HG02840 (cell line): ENCODE measurements around the gene RPS8.
"Not testable (repeated sequence)": the region's sequence is repeated elsewhere in the genome, so short reads cannot be mapped to it uniquely, and the experiment has no call there.

Source experiments
- ATAC-seq: cut with Tn5 transposase; IDR thresholded peaks from one replicate; pipeline ENCODE4 v1.9.1; 2021; ENCODE audit warnings: mild to moderate bottlenecking, moderate library complexity, moderate number of reproducible peaks; ENCODE audit not compliant: unreplicated experiment, low FRiP score

RPS8 gene

DNA sequence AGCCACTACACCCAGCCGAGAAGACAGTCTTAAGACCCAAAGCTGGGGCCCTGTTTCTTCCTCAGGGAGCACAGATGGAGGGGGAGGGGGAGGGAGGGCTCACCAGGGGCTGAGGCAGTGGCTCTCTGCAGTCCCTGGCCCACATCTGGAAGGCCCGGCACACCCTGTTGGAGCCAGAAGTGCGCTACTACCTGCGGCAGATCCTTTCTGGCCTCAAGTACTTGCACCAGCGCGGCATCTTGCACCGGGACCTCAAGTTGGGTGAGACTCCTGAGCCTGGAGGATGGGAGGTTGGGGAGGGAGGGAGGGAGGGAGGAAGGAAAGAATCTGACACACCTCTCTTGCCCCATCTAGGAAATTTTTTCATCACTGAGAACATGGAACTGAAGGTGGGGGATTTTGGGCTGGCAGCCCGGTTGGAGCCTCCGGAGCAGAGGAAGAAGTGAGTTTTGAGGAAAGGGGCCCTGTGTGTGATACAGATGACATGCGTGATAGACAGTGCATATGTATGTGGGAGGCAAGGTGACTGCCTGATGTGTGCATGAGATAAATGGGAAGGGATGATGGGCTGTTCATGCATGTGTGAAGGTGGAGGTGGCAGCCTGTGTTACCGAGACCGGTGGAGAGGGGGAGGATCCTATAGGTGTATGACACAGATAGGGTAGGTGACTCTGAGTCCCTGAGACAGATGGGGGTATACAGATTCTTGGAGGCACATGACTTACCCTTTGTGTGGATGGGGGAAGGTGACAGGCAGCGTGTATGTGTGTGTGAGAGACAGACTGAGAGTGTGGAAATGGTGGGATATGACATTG is 26.4 kb downstream of the RPS8 start:
- no peak for ATAC-seq

DNA sequence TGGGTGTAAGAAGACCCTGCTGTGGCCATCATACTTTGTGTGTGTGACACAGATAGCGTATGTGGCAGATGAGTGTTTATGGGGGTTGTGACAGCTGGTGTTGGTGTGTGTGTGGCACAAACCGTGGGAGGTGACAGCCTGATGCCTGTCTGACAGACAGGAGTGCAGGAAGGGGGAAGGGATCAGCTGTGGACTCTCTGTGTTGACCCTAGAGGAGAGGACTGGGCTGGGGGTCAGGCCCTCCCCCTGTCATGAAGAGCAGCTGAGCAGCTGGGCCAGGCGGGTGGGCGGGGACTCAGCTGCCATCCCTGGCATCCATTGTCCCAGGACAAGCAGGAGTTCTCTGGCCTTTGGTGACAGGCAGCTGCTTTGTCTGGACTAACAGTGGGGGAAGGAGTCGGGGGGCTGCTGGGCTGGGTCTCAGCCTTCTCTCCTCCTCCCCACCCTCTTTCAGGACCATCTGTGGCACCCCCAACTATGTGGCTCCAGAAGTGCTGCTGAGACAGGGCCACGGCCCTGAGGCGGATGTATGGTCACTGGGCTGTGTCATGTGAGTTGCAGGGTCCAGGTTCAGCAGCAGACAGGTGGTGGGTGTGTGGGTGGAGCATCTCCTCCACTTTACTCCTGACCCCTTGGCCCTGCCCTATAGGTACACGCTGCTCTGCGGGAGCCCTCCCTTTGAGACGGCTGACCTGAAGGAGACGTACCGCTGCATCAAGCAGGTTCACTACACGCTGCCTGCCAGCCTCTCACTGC is 27.1 kb downstream of the RPS8 start:
- ATAC-seq, result no peak

DNA sequence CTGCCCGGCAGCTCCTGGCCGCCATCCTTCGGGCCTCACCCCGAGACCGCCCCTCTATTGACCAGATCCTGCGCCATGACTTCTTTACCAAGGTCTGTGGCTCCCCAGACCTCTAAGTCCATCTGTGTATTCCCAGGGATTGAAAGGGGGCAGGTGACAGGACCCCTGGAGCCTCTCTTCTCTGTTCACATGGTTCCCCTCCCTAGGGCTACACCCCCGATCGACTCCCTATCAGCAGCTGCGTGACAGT is 27.6 kb downstream of the RPS8 start:
- no peak for ATAC-seq

DNA sequence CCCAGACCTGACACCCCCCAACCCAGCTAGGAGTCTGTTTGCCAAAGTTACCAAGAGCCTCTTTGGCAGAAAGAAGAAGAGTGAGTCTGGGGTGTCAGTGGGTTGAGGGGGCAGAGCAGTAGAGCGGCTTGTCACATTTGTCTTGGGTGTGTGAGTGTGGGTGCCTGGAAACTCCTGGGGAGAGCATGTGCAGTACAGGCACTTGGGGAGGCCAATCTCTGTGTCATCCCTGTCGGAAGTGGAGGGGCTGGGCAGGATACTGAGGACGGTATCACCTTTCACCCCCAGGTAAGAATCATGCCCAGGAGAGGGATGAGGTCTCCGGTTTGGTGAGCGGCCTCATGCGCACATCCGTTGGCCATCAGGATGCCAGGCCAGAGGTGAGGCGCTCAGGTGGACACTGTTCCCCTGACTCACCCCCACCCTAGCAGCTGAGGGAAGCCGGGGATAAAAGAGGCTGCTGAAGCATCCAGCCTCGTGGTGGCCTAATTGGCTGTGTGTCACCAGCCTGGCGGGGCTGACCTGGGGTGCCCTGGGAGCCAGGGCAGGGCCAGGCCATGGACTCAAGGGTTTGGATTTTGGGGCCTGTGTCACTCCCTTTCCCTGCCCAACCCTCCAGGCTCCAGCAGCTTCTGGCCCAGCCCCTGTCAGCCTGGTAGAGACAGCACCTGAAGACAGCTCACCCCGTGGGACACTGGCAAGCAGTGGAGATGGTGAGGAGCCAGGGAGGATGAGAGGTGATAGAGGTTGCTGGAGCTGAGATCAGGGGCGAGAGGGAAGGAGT is 28.2 kb downstream of the RPS8 start:
- ATAC-seq, result no peak

DNA sequence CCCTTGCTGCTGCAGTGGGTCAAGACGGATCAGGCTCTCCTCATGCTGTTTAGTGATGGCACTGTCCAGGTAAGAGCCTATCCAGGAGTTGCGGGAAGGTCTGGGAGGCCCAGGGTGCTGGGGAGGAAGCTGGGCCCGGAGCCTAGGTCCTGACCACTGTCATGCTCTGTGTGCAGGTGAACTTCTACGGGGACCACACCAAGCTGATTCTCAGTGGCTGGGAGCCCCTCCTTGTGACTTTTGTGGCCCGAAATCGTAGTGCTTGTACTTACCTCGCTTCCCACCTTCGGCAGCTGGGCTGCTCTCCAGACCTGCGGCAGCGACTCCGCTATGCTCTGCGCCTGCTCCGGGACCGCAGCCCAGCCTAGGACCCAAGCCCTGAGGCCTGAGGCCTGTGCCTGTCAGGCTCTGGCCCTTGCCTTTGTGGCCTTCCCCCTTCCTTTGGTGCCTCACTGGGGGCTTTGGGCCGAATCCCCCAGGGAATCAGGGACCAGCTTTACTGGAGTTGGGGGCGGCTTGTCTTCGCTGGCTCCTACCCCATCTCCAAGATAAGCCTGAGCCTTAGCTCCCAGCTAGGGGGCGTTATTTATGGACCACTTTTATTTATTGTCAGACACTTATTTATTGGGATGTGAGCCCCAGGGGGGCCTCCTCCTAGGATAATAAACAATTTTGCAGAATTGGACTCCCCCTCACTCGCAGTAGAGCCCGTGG is 30.1 kb downstream of the RPS8 start:
- ATAC-seq, result no peak

DNA sequence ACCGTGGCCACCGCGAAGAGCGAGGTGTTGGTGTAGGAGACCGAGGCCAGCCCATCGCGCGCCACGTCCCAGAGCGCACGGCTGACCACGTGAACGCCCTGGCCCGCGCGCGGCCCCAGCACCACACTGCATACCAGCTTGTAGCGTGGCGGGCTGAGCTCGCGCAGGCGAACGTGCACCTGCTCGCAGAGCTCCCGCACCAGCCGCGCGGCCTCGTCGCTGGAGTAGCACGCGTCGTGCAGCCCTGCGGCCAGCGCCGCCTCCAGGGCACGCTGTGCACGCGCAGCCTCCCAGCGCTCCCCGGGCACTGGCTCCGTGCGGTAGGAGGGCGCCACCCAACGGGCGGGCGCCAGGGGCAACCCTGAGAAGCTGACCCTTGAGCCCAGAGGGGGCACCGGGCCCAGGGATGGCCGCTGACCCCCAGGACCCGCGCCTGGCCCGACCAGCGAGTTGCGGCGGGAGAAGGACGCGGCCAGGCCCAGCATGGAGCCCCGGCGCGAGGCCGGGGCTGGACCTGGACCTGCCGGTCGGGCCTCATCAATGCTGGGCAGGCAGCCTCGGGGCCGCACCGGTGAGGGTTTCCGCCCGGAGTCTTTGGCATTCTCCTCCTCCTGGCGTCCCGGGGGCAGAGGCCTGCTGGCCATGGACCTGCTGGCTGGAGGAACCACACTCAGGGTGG is 30.8 kb downstream of the RPS8 start:
- no peak for ATAC-seq

DNA sequence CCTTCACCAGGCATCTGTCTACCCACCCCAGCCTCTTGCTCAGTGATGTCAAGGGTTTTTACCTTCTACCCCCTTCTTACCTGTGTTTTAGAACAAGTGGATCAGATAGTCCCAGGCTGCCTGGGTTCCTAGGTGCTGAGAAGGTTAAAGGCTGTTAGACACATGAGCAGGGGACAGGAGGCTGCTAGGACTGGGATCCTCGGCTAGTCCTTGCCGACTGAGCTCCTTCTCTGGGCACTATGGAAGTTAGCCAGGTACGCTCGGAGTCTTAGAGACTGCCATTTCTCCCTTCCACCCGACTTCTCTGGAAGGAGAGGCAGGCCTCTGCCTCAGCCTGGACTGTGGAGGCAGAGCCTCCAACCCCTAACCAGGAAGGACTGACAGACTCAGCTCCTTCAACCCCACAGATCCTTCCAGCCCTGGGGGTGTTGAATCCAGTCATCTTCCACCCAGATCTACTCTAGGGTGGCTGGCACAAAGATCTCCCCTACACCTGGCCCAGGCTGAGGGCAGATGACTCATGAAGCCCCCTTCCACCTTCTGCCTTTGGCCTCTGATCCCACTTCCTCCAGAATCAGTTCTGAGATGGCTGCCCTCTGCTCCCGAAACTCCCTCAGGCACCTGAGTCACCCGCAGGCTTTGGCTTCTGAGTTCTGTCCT is 31.5 kb downstream of the RPS8 start, which contains the start of gene DYNLT4:
Gene DYNLT4, minus strand, starts transcription at position 648 of the 660 bp plus-strand sequence. CDS start 683 bp downstream, outside the sequence.
- no peak for ATAC-seq

DNA sequence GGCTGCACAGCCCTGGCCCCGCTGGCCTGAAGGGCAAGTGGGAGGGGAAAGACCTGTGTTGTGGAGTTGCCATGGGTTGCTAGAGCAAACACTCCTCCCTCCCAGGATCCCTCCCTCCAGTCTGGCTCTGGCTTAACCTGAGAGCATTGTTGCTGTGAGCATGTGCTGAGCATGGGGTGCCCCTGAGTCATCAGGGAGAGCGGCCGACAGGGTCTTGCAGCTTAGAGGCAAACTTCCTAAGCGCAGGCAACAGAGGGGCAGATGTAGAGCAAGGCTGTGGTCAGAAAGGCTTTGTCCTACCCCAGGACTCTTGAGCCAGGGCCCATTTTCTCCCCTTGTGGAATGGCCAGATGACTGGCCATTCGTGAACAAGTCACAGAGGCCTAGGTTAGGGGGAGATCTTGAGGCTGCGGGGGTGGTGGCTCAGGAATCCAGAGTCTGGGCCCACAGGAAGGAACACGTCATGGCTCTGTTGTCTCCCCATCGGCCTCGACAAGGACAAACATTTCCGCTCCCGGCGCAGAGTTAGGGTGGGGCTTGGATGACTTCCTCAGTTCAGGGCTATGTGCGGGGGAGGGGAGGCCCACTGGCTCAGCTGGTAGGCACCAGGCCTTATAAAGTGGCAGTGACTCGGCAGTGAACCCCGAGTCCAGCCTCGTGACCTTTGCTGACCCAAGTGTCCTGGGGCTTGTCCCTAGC is 32.2 kb downstream of the RPS8 start:
- no peak for ATAC-seq

DNA sequence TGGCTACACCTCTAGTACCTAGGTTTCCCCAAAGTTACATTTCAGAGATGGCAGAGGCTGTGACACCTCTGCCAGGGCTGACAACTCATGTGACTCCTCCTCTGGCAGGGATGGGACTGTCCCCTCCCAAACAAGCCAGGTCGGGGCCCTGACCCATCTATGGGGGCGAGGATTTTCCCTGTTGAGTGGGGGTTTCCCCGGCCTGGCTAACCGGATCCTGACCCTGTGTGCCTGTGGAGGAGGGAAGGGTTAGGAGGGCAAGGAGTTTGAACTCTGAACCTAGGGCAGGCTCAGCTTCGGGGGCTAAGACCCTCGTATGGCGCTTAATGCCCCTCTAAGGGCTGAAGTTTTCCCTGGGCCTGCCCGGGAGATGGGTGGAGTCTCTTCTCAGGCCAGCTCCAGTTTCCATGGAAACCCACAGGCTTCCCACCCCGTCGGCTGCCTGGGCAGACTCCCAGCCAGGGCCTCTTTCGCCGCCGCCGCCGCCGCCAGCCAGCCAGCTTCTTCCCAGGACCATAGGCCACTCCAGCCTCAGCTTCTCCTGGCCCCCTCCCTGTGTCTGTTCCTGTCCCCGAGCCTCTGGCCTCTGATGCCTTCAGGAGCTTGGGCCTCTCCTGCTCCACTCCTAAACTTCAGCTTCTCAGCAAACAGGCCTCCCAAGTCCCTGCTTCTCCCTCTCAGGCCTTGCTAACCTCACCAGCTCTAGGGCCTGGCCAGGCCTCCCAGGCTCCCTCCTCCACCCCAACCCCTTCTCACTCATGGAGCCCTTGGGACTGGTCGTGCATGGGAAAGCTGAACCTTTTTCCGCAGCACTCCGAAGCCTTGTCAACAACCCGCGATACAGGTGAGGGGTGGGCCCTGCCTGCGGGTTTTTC is 33.0 kb downstream of the RPS8 start, which contains the start of gene BTBD19:
Gene BTBD19, plus strand, starts transcription at position 461 of the 875 bp plus-strand sequence. Its CDS starts 298 bp downstream, at position 759.
- ATAC-seq, result no peak

DNA sequence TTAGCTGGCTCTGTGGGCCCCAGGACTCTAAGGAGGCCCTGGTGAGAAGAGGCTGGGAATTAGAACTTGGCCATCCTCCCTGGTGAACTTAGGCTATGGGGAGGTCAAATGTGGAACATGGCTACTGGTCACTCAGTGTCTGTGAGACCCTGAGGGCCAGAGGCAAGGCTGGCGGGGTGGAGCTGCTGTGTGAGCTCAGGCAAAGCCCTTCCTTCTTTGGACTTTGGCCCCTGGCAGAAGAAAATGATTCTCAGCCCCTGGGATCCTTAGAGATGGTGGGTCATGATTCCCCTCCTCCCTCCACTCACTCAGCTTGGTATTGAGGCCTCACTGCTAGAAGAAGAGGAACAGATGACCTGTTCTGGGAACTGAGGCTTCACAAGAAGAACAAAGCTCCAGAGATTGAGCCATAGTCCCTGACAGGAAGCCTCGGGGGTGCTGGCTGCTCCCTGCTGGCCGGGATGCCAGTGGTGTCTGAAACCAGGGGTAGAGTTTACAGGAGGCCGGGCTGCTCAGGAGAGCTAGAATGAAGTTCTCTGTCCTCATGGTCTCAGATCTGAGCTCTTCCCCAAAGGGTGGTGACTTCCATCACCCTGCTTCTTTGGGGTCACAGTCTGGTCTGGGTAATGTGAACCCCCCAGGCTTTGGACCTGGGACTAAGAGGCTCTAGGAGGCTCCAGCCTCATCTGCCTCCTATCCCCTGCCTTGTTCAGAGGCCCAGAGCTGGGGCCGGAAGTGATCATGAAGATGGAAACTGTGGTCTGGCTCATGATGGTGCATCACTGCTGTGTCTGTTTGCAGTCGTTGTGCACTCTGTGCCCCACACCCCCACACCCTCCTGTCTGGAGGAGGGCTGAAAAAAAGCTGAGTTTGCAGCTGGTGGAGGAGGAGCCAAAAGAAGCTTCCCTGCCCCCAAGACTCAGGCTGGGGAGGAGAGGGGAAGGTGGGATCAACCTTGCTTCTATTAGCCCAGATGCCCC is 33.9 kb downstream of the RPS8 start:
- ATAC-seq, result peak; percentile 29

DNA sequence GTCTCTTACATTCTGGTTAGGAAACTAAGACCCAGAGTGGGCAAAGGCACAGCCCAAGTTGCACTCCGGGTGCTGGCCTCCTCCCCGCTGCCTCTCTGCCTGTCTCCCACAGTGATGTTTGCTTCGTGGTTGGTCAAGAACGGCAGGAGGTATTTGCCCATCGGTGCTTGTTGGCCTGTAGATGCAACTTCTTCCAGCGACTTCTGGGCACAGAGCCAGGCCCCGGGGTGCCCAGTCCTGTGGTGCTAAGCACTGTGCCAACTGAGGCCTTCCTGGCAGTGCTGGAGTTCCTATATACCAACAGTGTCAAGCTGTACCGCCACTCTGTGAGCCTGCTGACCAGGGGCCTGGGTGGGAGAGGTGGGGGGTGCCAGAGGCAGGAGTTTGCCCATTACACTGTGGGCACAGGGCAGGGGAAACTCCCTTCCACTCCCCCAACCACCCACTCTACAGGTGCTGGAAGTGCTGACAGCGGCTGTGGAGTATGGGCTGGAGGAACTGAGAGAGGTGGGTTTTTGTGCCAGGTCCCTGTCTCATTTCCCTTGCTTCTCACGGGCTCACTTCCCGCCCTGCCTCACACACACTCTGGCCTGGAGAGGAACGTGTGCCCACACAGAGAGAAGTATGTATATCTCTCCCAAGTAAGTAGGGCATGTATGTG is 34.9 kb downstream of the RPS8 start:
- no peak for ATAC-seq

DNA sequence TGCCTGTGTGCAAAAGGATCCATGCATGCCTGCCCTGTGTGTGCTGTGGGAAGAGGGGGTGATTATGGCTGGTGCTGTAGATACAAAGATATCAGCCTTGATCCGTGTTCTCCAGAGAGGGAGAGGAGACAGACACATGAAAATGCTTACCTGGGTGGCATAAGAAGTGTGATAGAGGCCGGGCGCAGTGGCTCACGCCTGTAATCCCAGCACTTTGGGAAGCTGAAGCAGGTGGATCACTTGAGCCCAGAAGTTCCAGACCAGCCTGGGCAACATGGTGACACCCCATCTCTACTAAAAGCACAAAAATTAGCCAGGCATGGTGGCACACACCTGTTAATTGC is 35.4 kb downstream of the RPS8 start:
- not testable (repeated sequence) for ATAC-seq

DNA sequence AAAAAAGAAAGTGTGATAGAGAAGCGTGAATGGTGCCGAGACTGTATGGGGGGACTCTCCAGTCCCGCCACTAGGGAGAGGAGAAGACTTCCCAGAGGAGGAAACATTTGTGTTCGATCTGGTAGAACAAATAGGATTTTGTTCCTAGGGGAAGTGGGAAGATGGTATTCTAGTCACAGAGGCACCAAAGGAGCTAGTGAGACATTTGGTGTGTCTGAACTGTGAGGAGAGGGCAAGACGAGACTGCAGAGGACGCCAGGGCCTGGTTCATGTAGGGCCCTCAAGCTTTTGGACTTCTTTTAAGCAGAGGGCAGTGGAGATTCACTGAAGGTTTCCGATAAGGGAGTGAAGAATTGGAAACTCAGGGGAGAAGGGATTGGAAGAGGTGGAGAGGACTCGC is 35.9 kb downstream of the RPS8 start:
- ATAC-seq, result no peak

DNA sequence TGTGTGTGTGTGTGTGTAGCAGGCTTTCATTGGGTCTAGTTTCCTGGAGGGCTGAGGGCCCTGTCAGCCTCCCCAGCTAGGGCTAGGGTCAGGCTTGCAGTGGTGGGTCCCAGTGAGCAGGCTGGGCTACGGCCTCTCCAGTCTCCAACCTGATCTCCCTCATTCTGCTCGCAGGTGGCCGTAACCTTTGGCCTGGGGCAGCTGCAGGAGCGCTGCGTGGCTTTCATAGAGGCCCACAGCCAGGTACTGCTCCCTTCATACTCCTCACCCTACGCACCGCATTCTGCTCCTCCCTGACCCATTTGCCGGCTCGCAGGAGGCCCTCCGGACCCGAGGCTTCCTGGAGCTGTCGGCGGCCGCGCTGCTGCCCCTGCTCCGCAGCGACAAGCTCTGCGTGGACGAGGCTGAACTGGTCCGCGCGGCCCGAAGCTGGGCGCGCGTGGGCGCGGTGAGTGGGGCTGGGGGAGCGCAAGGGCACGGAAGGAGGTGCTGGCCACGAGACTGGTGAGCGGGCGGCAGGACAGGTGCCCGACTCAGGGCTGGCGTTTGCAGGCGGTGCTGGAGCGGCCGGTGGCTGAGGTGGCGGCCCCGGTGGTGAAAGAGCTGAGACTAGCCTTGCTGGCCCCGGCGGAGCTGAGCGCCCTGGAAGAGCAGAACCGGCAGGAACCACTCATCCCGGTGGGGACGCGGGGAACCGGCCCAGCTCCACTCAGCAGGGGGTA is 37.6 kb downstream of the RPS8 start:
- ATAC-seq, result no peak

DNA sequence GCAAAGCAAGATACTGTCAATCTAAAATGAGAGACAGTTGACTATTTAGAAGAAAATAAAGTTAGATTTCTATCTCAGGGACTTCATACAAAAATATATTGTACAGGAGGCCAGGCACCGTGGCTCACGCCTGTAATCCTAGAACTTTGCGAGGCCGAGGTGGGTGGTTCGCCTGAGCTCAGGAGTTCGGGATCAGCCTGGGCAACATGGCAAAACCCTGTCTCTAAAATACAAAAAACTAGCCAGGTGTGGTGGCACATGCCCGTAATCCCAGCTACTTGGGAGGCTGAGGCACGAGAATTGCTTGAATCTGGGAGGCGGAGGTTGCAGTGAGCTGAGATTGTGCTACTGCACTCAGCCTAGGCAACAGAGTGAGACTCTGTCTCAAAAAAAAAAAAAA is 40.6 kb downstream of the RPS8 start:
- ATAC-seq, result not testable (repeated sequence)

DNA sequence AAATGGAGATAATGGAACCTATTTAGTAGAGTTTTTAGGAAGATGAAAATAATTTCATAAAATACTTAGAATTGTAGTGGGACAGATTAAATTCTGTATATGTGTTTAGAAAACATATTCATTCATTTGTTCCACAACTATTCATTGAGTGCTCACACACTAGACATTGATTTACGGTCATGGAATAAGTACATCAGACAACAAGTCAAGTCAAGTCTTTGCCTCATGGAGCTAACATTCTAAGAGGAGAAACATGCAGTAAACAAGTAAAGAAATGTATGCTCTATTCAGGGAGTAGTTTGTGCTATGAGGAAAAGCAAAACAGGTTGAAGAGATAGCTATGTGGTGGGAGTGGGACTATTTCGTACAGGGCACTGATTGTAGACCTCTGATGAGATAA is 42.0 kb downstream of the RPS8 start:
- ATAC-seq, result no peak
